Uterus (tissue), 4 donors: ENCODE results near the gene TSPAN17. TPM values are rescaled to one million over a fixed set of nuclear protein-coding genes. Genes with fewer than 3 reads are reported as not detected.

Source experiments
- DNase-seq, 2 donors: peaks; one replicate each; pipeline ENCODE4 v3.0.0-alpha.2; 2019 to 2020
- H3K27ac ChIP-seq, 2 donors: fragments of 200-600 bp; sonication (generic); 1 replicate in 1 of 2; 2 replicates in 1 of 2; pipeline ENCODE4 v1.5.1; 2016 to 2018
- H3K27me3 ChIP-seq, 2 donors: fragments of 200-600 bp; sonication (generic); one replicate each; pipeline ENCODE4 v1.5.1; 2018 to 2019; ENCODE audit warnings: control low read depth in 1 of 2
- H3K36me3 ChIP-seq, 2 donors: fragments of 200-600 bp; sonication (generic); one replicate each; pipeline ENCODE4 v1.5.1; 2019; ENCODE audit warnings: control low read depth in 1 of 2
- H3K4me1 ChIP-seq, 2 donors: fragments of 200-600 bp; sonication (generic); one replicate each; pipeline ENCODE4 v1.5.1; 2018 to 2019; ENCODE audit warnings: control low read depth in 1 of 2
- H3K4me3 ChIP-seq, 2 donors: fragments of 200-600 bp; sonication (generic); 1 replicate in 1 of 2; 2 replicates in 1 of 2; pipeline ENCODE4 v1.5.1; 2018 to 2019; ENCODE audit warnings: mild to moderate bottlenecking in 1 of 2
- H3K9me3 ChIP-seq, 2 donors: fragments of 200-600 bp; sonication (generic); one replicate each; pipeline ENCODE4 v1.5.1; 2019; ENCODE audit warnings: control low read depth in 1 of 2
- CTCF ChIP-seq, 4 experiments: fragments of 200-600 bp in 2 of 4; fragments of 450-650 bp in 2 of 4; sonication (generic) in 2 of 4; IDR thresholded peaks; one replicate each; pipeline ENCODE4 v1.5.1; 2016 to 2019; ENCODE audit warnings: antibody characterized with exemption in 4 of 4, mild to moderate bottlenecking in 2 of 4, moderate library complexity in 1 of 4
- POLR2A ChIP-seq, 2 donors: fragments of 450-650 bp; IDR thresholded peaks; one replicate each; pipeline ENCODE4 v1.6.1; 2016; ENCODE audit warnings: antibody characterized with exemption in 2 of 2, mild to moderate bottlenecking in 1 of 2, moderate library complexity in 1 of 2
- intact Hi-C: fragments of 100-400 bp; cut with DNase I; formaldehyde crosslinking; loops from one replicate; pipeline ENCODE4 v1.15.1; 2023; ENCODE audit warnings: low total_unique reads
- microRNA-seq: library from miRNA; unstranded; fragments of <30 nt; microRNA quantifications from one replicate; pipeline ENCODE4, GENCODE V29; 2016; ENCODE audit warnings: borderline microRNAs expressed, borderline replicate concordance
- small RNA-seq: library from RNA; depleted of rRNA; stranded (forward); fragments of <200 nt; gene quantifications from one replicate; pipeline ENCODE3, GENCODE V24; 2016
- total RNA-seq, 4 donors: library from RNA; depleted of rRNA in 3 of 4; stranded (reverse); fragments of >200 nt in 3 of 4; gene quantifications; one replicate each; pipeline versions ENCODE4 v1.1.0 to v1.2.4, GENCODE V29; 2014 to 2023
- donor health status: DM: yes; HTN: yes; CAD: no.

Gene TSPAN17
- total RNA-seq, 4 donors from 2014 or later = 10.0 to 45.6 (median 20.2) TPM

- H3K27ac ChIP-seq = no peak overlapping the region
- TF ChIP-seq CTCF (IDR thresholded peaks at IDR 0.05) = no peak
- no peak for TF ChIP-seq POLR2A (IDR thresholded peaks at IDR 0.05)
- no peaks in the 10 kb centered on the region for H3K9me3 ChIP-seq
- H3K4me1 ChIP-seq = no peaks in the 10 kb centered on the region
- no peaks in the 10 kb centered on the region for H3K36me3 ChIP-seq
- H3K4me3 ChIP-seq = no peak overlapping the region
- no peaks in the 10 kb centered on the region for H3K27me3 ChIP-seq
- DNase-seq = no peak
- intact Hi-C loops = no loop called here
Measured at GRCh38 chr5:176702671-176703641, 55.7 kb downstream of the TSPAN17 start.

GRCh38 chr5:176703857-176704256 lies 56.6 kb downstream of the TSPAN17 start:
- H3K4me3 ChIP-seq = no peak overlapping the region
- intact Hi-C loops = no loop called here
- TF ChIP-seq POLR2A (IDR thresholded peaks at IDR 0.05) (no peak), CTCF (IDR thresholded peaks at IDR 0.05) (no peak)

DNA sequence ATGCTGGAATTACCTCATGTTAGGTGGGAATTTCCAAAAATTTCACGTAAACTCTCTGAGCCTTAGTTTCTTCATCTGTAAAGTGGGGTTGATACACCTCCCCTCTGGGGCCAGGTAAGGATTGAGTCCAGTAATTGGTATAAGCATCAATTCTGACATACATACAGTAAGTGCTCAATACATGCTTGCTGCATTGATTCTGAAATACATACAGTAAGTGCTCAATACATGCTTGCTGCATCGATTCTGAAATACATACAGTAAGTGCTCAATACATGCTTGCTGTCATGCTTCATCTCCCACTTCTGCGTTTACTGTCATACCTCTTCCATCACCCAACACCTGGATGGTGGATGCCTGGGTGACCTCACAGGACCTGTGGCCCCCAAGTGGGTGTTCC lies 57.1 kb downstream of the TSPAN17 start:
- no peak overlapping the region for H3K4me3 ChIP-seq
- H3K27ac ChIP-seq = no peak overlapping the region
- TF ChIP-seq CTCF (IDR thresholded peaks at IDR 0.05) (no peak), POLR2A (IDR thresholded peaks at IDR 0.05) (no peak)
- no peaks in the 10 kb centered on the region for H3K36me3 ChIP-seq
- DNase-seq = no peak
- no peaks in the 10 kb centered on the region for H3K27me3 ChIP-seq
- no peaks in the 10 kb centered on the region for H3K4me1 ChIP-seq
- intact Hi-C loops = no loop called here
- H3K9me3 ChIP-seq = no peaks in the 10 kb centered on the region

More at GRCh38 chr5:176703857-176704256, 56.6 kb downstream of the TSPAN17 start:
- DNase-seq = no peak
- Histone ChIP-seq H3K4me1 (no peaks in the 10 kb centered on the region), H3K27me3 (no peaks in the 10 kb centered on the region), H3K9me3 (no peaks in the 10 kb centered on the region), H3K27ac (no peak overlapping the region), H3K36me3 (no peaks in the 10 kb centered on the region)

DNA sequence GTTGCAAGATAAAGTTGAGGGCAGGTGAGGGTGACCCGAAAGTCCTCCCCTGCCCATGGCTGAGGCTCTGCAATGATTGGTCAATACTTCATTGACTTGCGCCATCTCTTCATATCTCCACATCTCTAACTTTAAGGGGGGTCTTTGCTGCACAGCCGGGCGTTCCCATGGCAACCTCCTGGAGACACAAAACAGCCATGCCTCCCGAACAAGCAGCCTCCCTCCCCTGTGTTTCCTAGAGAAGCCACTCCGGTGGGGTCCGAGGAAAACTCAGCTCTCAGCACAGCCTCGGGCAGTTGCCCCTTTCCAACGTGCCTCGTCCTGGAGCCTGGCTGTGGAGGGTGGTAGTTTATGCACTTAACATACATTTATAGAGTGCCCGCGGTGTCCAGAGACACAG lies 57.5 kb downstream of the TSPAN17 start:
- no peak for DNase-seq
- no peak overlapping the region for H3K27ac ChIP-seq
- intact Hi-C loops = no loop called here
- H3K9me3 ChIP-seq = no peaks in the 10 kb centered on the region
- TF ChIP-seq CTCF (IDR thresholded peaks at IDR 0.05) = no peak
- no peak for TF ChIP-seq POLR2A (IDR thresholded peaks at IDR 0.05)
- H3K4me3 ChIP-seq = no peak overlapping the region
- H3K36me3 ChIP-seq = no peaks in the 10 kb centered on the region
- H3K4me1 ChIP-seq = no peaks in the 10 kb centered on the region
- no peaks in the 10 kb centered on the region for H3K27me3 ChIP-seq

Small RNA genes within 50 kb of the gene (microRNA-seq; reads per million reads assigned to microRNA genes)
- gene MIR4281 = not detected

Small RNA genes within 50 kb of the gene (small RNA-seq; reads per million reads assigned to genes)
- not detected for gene MIR4281

Other genes starting within 250 kb of the TSPAN17 start
- gene CLTB, start 230.9 kb upstream of the TSPAN17 start, total RNA-seq = 100 to 1,000 TPM in 1 of 4 donors, 10 to 100 TPM in 3; 34.7 to 162 (median 63.4) TPM
- gene FAF2, start 199.1 kb upstream of the TSPAN17 start, total RNA-seq = 10 to 100 TPM; 12.3 to 47.8 (median 32.5) TPM
- 10 to 100 TPM in 2 of 4 donors, 1 to 10 TPM in 2; 1.2 to 32.6 (median 9.2) TPM for gene RNF44, start 110.1 kb upstream of the TSPAN17 start, total RNA-seq
- gene CDHR2, start 98.1 kb upstream of the TSPAN17 start, total RNA-seq = under 1 TPM in 3 of 4 donors, not detected in 1; under 0.01 to 0.35 (median 0.09) TPM
- 1 to 10 TPM in 1 of 4 donors, under 1 TPM in 1, not detected in 2; 0.40 to 1.4 TPM for gene GPRIN1, start 37.3 kb upstream of the TSPAN17 start, total RNA-seq
- not detected for gene SNCB, start 16.9 kb upstream of the TSPAN17 start, total RNA-seq
- gene EIF4E1B, start 16.8 kb upstream of the TSPAN17 start, total RNA-seq = not detected
- under 1 TPM in 1 of 4 donors, not detected in 3; 0.48 TPM for gene UNC5A, start 163.1 kb downstream of the TSPAN17 start, total RNA-seq